ENCODE measurements around the gene SLC44A4.
"Not testable (repeated sequence)": the region's sequence is repeated elsewhere in the genome, so short reads cannot be mapped to it uniquely, and the experiment has no call there.

SLC44A4 gene

GRCh38 chr6:31850765-31851484 lies 27.9 kb downstream of the SLC44A4 start:
- ChIA-PET CTCF (interaction anchor here (0.6 kb wide), 1 partner anchor 81 kb away, joined by 3 read pairs; no protein-coding TSS in a partner anchor), POLR2A (interaction anchor here (1.0 to 2.5 kb wide), 2 partner anchors 16 to 36 kb away, joined by 3 to 7 read pairs; partner anchors contain the start of genes HSPA1A and HSPA1L)
- no peak for TF ChIP-seq FOXM1 (IDR thresholded peaks at IDR 0.05; ENCODE audit: borderline replicate concordance)
- no peak for DNase-seq (ENCODE audit: extremely low spot score)

DNA sequence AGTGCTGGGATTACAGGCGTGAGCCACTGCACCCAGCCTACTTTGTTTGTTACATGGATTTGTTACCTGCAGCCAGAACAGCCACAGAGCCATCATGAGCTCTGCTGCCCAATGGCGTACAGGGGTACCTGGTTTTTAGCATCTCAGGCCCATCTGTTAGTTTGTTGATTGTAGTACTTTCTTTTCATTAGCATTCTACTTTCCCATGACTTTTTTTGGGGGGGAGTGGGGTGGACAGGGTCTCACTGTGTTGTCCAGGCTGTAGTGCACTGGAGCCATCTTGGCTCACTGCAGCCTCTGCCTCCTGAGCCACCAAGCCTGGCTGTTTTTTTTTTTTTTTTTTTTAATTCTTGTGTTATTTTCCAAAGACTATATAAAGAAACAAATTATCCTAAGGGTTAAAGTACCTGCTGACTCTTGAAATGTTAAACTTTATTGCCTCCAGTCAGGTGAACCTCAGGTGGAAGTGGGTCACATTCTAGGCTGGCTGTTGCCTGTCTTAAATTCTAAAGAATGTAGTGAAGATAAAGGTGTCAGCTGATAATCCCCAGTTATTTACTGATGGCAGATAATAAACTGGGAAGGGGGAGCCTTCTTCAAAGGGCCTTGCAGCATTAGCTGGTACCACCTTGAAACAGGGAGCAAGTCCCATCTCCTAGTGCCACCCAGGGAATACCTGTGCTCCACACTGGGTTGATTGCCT lies 31.4 kb downstream of the SLC44A4 start:
- ChIA-PET POLR2A (interaction anchor here (0.9 to 2.0 kb wide), 3 partner anchors 9 to 181 kb away, joined by 3 to 6 read pairs (median 4); partner anchors contain the start of gene NEU1), CTCF (no interaction called here)
- DNase-seq (ENCODE audit: extremely low spot score) = no peak
- no peak for TF ChIP-seq FOXA1 (IDR thresholded peaks at IDR 0.05)
- no peak for TF ChIP-seq L3MBTL2 (conservative IDR thresholded peaks at IDR 0.05)

GRCh38 chr6:31844507-31844906 lies 34.3 kb downstream of the SLC44A4 start:
- POLR2A ChIA-PET = interaction anchor here (0.6 to 12.0 kb wide), 5 partner anchors 9 to 46 kb away, joined by 3 to 104 read pairs (median 4); partner anchors contain the start of genes HSPA1B and NEU1
- TF ChIP-seq FOXM1 (IDR thresholded peaks at IDR 0.05; ENCODE audit: borderline replicate concordance) (no peak), FOXK2 (IDR thresholded peaks at IDR 0.05) (no peak), L3MBTL2 (conservative IDR thresholded peaks at IDR 0.05) (no peak), ARNT (IDR thresholded peaks at IDR 0.05) (no peak), ELF4 (IDR thresholded peaks at IDR 0.05) (no peak), HDGF (IDR thresholded peaks at IDR 0.05; ENCODE audit: borderline replicate concordance) (no peak), SP1 (IDR thresholded peaks at IDR 0.05) (no peak), FOXA1 (IDR thresholded peaks at IDR 0.05) (no peak), TARDBP (IDR thresholded peaks at IDR 0.05) (no peak), PKNOX1 (IDR thresholded peaks at IDR 0.05) (no peak), NFRKB (IDR thresholded peaks at IDR 0.05) (no peak), SUZ12 (IDR thresholded peaks at IDR 0.05) (no peak), ZNF384 (IDR thresholded peaks at IDR 0.05) (no peak), BHLHE40 (IDR thresholded peaks at IDR 0.05; ENCODE audit: borderline replicate concordance) (no peak), LEF1 (IDR thresholded peaks at IDR 0.05; ENCODE audit: borderline replicate concordance) (no peak)
- no peak for DNase-seq (ENCODE audit: extremely low spot score)
- CTCF ChIA-PET = no interaction called here

- DNase-seq (ENCODE audit: extremely low spot score) = no peak
- POLR2A ChIA-PET = interaction anchor here (1.1 to 12.0 kb wide), 3 partner anchors 16 to 57 kb away, joined by 3 to 104 read pairs (median 3); partner anchors contain the start of gene NEU1
- TF ChIP-seq HDGF (IDR thresholded peaks at IDR 0.05; ENCODE audit: borderline replicate concordance) (no peak), SUZ12 (IDR thresholded peaks at IDR 0.05) (no peak)
- CTCF ChIA-PET = no interaction called here
Measured at GRCh38 chr6:31842053-31842452, 36.7 kb downstream of the SLC44A4 start.

- ChIA-PET POLR2A (interaction anchor here (0.6 to 12.0 kb wide), 7 partner anchors 13 to 33 kb away, joined by 3 to 104 read pairs (median 4); partner anchors contain the start of genes HSPA1A, HSPA1B, HSPA1L and LSM2), CTCF (interaction anchor here (1.0 kb wide), 1 partner anchor 84 kb away, joined by 3 read pairs; no protein-coding TSS in a partner anchor)
- not testable (repeated sequence) for DNase-seq (ENCODE audit: extremely low spot score)
Measured at GRCh38 chr6:31839779-31840126, 39.0 kb downstream of the SLC44A4 start.

DNA sequence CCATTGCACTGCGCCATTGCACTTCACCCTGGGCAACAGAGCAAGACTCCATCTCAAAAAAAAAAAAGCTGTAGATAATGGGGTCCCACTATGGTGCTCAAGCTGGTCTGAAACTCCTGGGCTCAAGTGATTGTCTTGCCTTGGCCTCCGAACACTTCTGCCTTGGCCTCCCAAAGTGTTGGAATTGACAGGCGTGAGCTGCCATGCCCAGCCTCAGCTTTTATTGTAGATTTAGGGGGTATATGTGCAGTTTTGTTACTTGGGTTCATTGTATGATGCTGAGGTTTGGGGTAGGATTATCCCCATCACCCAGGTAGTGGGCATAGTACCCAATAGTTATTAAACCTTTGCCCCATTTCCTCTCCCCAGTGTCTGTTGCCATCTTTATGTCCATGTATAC lies 39.8 kb downstream of the SLC44A4 start:
- CTCF ChIA-PET = interaction anchor here (0.8 to 1.0 kb wide), 2 partner anchors 84 to 114 kb away, joined by 3 to 5 read pairs; no protein-coding TSS in a partner anchor
- POLR2A ChIA-PET = interaction anchor here (0.9 to 12.0 kb wide), 5 partner anchors 8 to 34 kb away, joined by 4 to 104 read pairs (median 5); partner anchors contain the start of genes HSPA1A, HSPA1L, LSM2 and NEU1
- DNase-seq (ENCODE audit: extremely low spot score) = no peak
- TF ChIP-seq CTBP1 (IDR thresholded peaks at IDR 0.05; ENCODE audit: borderline replicate concordance) = no peak
- TF ChIP-seq SP1 (IDR thresholded peaks at IDR 0.05) = no peak
- no peak for TF ChIP-seq NFRKB (IDR thresholded peaks at IDR 0.05)
- no peak for TF ChIP-seq ARNT (IDR thresholded peaks at IDR 0.05)
- TF ChIP-seq TARDBP (IDR thresholded peaks at IDR 0.05) = no peak
- TF ChIP-seq ELF4 (IDR thresholded peaks at IDR 0.05) = no peak
- TF ChIP-seq FOXM1 (IDR thresholded peaks at IDR 0.05; ENCODE audit: borderline replicate concordance) = no peak
- no peak for TF ChIP-seq LEF1 (IDR thresholded peaks at IDR 0.05; ENCODE audit: borderline replicate concordance)
- TF ChIP-seq ZNF384 (IDR thresholded peaks at IDR 0.05) = no peak
- TF ChIP-seq FOXK2 (IDR thresholded peaks at IDR 0.05) = no peak
- no peak for TF ChIP-seq FOXA1 (IDR thresholded peaks at IDR 0.05)
- no peak for TF ChIP-seq PKNOX1 (IDR thresholded peaks at IDR 0.05)
- no peak for TF ChIP-seq SUZ12 (IDR thresholded peaks at IDR 0.05)
- TF ChIP-seq L3MBTL2 (conservative IDR thresholded peaks at IDR 0.05) = no peak
- no peak for TF ChIP-seq HDGF (IDR thresholded peaks at IDR 0.05; ENCODE audit: borderline replicate concordance)
- no peak for TF ChIP-seq BHLHE40 (IDR thresholded peaks at IDR 0.05; ENCODE audit: borderline replicate concordance)

GRCh38 chr6:31838114-31838553 lies 40.7 kb downstream of the SLC44A4 start:
- CTCF ChIA-PET; DNase-seq (ENCODE audit: extremely low spot score): not testable (repeated sequence)
- POLR2A ChIA-PET = interaction anchor here (0.9 to 12.0 kb wide), 4 partner anchors 9 to 28 kb away, joined by 4 to 104 read pairs (median 16); partner anchors contain the start of genes HSPA1A, HSPA1B, HSPA1L and NEU1

Data from HEK293T (cell line).